Stimulated activated naive CD8-positive, alpha-beta T cell treated with anti-CD3 and anti-CD28 coated beads, Interleukin-15, Interleukin-2, amounts not matched to agents 100 U/mL and 50 U/mL, for 24 hours (primary cell): ENCODE measurements around the gene NUDCD2.

ENCODE experiments used
- ATAC-seq: fragments of 150-1000 bp; cut with Tn5 transposase; one replicate; pipeline ENCODE4 v1.10.0; 2021
- DNase-seq: peaks from one replicate; pipeline ENCODE4 v3.0.0; 2021

Gene NUDCD2

GRCh38 chr5:163459819-163460561 lies at the start of gene NUDCD2:
Gene NUDCD2, minus strand, starts transcription at chr5:163460102. Its CDS starts 52 bp downstream, at chr5:163460050.
- peak; percentile 94 for DNase-seq
- ATAC-seq: peak; percentile 89

GRCh38 chr5:163509291-163509951 lies 49.5 kb upstream of the NUDCD2 start:
- DNase-seq (no peak), ATAC-seq (no peak)

DNA sequence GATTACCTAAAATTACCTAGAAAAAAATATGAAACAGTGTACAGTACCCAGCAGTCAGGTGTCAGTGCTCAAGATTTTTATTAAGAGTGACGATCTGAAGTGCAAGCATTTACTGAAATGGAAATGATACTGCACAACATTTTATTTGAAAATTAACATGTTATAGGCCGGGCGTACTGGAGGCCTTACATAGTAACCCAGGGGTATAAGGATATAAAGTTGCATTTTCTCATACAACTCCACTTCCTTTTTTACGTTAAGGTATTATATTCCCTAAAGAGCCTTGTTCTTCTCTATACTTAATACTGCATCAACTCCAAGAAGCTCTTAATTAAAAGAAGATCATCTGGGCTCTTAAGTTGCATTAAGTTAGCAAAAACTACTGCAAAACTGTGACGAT lies 48.9 kb upstream of the NUDCD2 start:
- ATAC-seq (no peak), DNase-seq (no peak)

DNA sequence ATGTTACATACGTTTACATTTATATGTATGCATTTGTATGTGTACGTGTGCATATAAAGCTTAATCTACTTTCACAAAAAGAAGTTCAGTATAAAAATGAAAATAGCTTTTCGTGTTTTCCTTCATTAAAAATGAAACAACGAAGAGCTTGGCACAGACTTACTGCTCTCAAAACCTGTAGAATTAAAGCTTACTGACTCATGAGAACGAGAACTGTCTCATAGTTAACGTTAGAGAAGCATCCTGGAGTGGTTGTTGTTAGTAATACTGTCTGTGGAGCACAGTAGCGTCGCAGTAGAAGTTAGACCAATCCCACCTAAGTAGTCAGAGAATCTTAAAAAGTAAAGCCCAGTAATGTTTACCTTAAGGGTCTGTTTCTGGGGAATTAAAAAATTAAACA lies 46.8 kb upstream of the NUDCD2 start:
- DNase-seq: no peak
- peak; percentile 29 for ATAC-seq

DNA sequence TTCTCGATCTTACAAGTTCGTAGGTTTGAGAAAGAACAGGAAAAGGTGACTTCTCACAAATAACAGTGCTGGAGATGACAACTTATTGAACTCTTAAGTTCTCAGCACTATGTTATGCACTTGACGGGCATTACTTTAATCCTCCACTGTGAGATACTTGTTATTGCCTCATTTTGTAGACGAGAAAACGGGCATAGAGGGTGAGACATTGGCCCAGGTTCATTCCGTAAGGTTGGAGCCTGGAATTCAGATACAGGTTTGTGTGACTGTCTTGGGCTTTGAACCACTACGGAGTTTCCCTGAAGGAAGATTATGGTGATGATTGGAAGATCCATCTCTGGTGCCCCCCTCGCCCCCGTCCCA lies 46.2 kb upstream of the NUDCD2 start:
- ATAC-seq: peak; percentile 25
- DNase-seq: peak; percentile 7

DNA sequence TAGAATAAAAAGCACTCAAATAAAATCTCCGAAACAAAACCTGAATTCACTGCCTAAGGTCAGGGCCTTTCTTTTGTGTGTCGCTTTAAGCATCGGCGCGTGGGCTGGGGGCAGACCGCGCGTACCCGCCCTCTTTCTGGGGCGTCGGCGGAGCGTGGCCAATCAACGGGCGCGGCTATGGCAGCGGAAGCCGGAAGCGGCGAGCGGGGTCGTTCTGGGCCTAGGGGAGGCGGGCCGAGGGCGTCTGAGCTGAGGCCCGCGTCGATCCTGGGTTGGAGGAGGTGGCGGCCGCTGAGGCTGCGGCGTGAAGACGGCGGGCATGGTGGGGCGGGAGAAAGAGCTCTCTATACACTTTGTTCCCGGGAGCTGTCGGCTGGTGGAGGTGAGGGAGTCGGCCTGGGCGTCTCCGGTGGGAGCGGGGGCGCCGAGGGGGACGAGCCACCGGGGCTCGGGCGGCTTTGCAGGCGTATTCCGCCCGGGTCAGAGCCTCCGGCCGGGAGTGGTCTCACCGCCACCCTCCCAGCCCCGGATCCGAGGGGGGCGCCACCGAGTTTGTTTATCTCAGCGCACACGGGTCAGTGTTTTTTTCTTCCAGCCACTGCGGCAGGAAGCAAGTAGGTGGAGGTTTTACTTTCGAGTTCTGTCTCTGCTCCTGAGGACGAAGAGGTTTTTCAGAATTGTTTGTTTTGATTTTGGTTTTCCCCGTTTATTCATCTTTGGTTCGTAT lies 45.6 kb upstream of the NUDCD2 start, which contains the start of gene MAT2B:
Gene MAT2B, plus strand, starts transcription at position 252 of the 727 bp plus-strand sequence. Its CDS starts 68 bp downstream, at position 320.
- ATAC-seq (peak; percentile 91), DNase-seq (peak; percentile 95)

DNA sequence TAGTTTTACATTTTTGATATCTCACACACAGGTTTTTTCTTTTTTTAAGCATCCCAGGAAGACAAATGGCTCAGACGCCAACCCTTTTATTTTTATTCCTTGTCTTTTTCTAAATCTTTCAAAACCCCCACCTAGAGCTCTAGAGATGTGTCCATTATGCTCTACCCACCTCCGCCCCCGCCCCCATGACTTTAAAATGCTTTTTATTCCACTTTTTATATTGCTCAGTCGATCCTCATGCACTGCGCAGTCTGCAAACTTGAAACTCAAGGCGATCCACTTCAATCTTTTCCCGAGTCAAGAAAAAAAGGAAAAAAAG lies 45.1 kb upstream of the NUDCD2 start:
- DNase-seq: no peak

GRCh38 chr5:163504079-163504931 lies 44.4 kb upstream of the NUDCD2 start:
- ATAC-seq (peak; percentile 14), DNase-seq (peak; percentile 42)

More for the DNA sequence above, 45.1 kb upstream of the NUDCD2 start:
- ATAC-seq: no peak

DNA sequence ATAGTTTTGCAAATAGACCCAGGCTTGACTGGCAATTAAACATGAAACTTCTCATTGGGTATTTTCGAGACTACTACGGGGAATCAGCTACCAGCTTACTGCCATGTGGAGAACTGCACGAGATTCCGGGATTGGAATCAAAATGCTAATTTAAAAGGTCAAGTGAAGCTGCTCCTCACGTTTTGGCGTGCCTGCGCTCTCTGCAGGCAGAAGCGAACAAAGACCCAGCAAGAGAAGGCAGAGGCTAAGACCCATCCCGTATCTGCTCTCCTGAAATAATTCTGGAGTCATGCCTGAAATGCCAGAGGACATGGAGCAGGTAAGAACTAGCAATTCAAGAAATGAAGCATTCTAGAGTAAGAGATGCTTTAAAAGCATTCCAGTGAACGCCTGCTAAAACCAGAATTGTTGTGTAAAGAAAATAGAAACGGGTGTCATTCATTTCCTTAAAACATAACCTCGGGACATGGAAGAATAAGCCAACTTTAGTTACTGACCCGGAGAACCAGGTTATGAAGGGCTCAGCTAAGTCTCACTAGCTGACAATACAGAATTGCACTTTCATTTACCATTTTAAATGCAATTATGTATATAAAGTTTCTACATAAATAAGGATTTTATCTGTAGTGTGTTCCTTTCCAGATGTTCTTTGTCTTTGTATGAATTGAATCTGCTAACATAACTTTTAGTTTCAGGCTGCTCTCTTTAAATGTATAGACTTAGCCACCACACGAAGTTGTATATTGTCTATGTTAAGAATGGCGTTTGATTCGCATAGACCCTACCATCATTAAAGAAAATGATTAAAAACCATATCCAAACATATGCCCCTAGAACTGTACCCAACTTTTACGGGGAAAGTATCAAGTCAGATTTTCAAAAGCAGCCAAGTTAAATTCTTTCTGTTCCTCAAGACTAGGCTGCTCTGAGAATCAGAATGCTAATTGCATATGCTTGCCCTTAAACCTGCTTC lies 43.5 kb upstream of the NUDCD2 start:
- ATAC-seq: no peak
- DNase-seq: peak; percentile 42

DNA sequence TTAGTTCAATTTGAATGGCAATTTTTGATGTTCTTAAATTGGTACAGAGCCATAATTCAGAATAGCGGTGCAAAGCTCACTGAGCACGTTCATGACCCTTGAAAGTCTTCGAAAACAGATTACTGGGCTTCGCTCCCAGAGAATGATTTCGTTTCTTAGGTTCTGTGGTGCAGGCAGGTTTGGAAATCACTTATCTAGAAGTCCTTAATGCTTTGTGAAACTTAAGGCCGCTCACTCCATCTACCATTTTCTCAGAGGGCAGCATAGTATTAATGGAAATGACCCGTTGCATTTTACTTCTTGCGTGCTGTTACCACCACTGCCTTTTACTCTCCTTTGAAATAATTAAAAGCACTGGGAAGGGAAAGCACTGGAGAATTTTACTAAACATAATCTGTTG lies 42.6 kb upstream of the NUDCD2 start:
- DNase-seq (no peak), ATAC-seq (no peak)

DNA sequence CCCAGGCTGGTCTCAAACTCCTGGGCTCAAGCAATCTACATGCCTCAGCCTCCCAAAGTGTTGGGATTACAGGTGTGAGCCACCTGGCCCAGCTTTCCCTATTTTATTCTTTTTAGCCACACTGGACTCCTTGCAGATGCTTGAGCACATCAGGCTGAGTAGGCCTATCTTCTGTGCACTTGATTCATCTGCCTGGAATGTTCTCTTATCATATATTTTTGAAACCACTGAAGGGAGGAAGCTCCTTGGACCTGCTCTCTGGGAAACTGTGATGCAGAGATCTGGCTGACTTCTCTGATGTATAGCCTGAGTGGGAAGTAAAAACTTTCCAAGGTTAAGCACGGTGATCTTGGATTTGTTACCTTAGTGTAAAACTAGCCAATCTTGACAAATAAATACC lies 39.0 kb upstream of the NUDCD2 start:
- ATAC-seq (no peak), DNase-seq (no peak)

DNA sequence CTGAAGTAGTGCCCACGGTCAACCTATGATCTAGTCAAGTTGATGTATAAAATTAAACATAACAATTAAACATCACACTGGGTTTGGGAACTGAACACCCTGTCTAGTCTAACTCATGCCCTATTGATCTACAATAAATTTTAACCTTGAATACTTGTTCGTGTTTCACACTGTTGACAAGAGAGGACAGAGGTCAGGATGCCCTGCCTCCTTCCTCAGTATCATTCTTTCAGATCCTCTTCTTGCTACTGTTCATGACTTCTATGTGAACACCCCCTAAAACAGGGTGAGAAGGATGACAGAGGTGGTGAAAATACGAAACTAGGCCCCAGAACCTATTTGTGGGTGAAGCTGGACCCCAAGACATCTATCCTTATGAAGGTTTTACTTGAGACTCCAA lies 37.4 kb upstream of the NUDCD2 start:
- ATAC-seq (no peak), DNase-seq (no peak)

GRCh38 chr5:163496286-163496685 lies 36.4 kb upstream of the NUDCD2 start:
- DNase-seq: no peak
- no peak for ATAC-seq

GRCh38 chr5:163489745-163490075 lies 29.8 kb upstream of the NUDCD2 start:
- no peak for ATAC-seq

GRCh38 chr5:163489055-163489744 lies 29.3 kb upstream of the NUDCD2 start:
- DNase-seq: no peak
- ATAC-seq: no peak

More at GRCh38 chr5:163489745-163490075, 29.8 kb upstream of the NUDCD2 start:
- DNase-seq: no peak

- no peak for DNase-seq
These were observed 19.0 kb upstream of the NUDCD2 start for GRCh38 chr5:163478982-163479271.

GRCh38 chr5:163478126-163478981 lies 18.5 kb upstream of the NUDCD2 start:
- no peak for DNase-seq
- ATAC-seq: no peak

More at GRCh38 chr5:163478982-163479271, 19.0 kb upstream of the NUDCD2 start:
- ATAC-seq: no peak

- ATAC-seq: no peak
- no peak for DNase-seq
These were observed 15.5 kb upstream of the NUDCD2 start for GRCh38 chr5:163475411-163475810.

DNA sequence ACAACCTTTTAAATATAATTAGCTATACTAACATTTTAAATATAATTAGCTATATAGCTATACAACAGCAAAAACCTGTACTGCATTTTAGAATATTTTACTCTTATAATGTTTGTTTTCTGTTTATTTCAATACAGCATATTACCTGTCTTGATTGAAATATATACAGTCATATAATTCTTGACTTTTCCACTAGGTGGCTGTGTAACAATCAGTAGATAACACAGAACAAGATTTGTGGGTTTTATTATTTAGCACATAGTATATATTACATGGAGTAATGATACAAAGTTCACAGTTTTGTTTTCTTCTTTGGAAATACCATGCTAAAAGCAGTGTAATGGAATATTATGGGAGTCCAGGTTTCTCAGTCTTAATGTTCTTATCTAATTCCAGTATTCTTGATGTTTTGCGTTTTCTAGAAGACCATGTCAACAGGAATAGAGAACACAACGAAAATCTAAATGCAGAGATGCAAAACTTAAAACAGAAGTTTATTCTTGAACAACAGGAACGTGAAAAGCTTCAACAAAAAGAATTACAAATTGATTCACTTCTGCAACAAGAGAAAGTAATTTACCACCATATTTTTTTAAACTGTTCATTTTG lies 13.8 kb upstream of the NUDCD2 start:
- ATAC-seq (no peak), DNase-seq (no peak)
